NCI-H1694 treated with DMSO at 0.1 percent for 48 hours (cell line): Measurements from ENCODE around the gene MACC1.

ENCODE experiments used
- DNase-seq: peaks from one replicate; lab custom pipeline; 2025; lab: John Stamatoyannopoulos, UW

Gene MACC1, protein sequence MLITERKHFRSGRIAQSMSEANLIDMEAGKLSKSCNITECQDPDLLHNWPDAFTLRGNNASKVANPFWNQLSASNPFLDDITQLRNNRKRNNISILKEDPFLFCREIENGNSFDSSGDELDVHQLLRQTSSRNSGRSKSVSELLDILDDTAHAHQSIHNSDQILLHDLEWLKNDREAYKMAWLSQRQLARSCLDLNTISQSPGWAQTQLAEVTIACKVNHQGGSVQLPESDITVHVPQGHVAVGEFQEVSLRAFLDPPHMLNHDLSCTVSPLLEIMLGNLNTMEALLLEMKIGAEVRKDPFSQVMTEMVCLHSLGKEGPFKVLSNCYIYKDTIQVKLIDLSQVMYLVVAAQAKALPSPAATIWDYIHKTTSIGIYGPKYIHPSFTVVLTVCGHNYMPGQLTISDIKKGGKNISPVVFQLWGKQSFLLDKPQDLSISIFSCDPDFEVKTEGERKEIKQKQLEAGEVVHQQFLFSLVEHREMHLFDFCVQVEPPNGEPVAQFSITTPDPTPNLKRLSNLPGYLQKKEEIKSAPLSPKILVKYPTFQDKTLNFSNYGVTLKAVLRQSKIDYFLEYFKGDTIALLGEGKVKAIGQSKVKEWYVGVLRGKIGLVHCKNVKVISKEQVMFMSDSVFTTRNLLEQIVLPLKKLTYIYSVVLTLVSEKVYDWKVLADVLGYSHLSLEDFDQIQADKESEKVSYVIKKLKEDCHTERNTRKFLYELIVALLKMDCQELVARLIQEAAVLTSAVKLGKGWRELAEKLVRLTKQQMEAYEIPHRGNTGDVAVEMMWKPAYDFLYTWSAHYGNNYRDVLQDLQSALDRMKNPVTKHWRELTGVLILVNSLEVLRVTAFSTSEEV

GRCh38 chr7:20217193-20217948 lies at the start of gene MACC1:
Gene MACC1 (minus strand): TSS chr7:20217384. CDS start chr7:20161862, 55,522 bp downstream.
- no peak for DNase-seq

- DNase-seq, result no peak
Observed at GRCh38 chr7:20264623-20265022, 47.4 kb upstream of the MACC1 start.

- no peak for DNase-seq
Observed at GRCh38 chr7:20260223-20260622, 43.0 kb upstream of the MACC1 start.

GRCh38 chr7:20257212-20257611 lies 40.0 kb upstream of the MACC1 start:
- DNase-seq, result no peak

GRCh38 chr7:20249920-20250319 lies 32.7 kb upstream of the MACC1 start:
- DNase-seq, result no peak

- no peak for DNase-seq
Observed at GRCh38 chr7:20249376-20249775, 32.2 kb upstream of the MACC1 start.

GRCh38 chr7:20246236-20246635 lies 29.1 kb upstream of the MACC1 start:
- no peak for DNase-seq

DNA sequence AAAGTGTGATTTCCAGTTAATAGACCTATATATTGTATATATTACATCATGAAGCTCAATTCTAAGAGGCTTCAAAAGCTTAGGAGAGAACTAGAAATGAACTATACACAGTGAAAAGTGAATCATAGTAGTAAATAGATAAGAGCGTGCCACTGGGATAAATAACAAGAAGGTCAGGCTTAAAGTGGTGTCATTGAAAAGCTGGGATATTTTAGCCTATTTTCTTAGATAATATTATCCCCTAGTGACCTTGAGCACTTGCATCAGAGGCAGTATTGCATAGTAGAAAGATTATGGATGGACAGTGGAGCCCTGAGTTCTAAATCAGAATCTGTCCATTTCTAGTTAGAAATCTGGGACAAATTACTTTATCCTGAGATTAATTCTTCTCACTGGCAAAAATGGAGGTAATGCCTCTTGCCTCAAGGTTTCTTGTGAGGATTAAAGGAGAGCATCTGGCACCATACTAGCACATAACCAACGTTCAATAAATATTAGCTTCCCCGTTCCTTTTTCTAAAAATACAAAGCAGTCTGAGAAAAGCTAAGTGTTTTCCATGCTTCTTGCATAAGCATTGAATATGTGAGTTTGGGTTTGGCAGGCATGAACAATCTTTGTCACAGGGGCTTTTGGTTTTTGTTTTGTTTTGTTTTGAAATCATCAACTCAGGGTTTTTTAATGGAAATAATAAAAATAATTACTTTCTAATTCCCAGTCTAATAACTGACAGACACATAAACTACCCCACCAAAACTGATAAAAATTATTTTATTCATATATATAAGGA lies 27.3 kb upstream of the MACC1 start:
- no peak for DNase-seq

GRCh38 chr7:20241911-20242261 lies 24.7 kb upstream of the MACC1 start:
- no peak for DNase-seq

DNA sequence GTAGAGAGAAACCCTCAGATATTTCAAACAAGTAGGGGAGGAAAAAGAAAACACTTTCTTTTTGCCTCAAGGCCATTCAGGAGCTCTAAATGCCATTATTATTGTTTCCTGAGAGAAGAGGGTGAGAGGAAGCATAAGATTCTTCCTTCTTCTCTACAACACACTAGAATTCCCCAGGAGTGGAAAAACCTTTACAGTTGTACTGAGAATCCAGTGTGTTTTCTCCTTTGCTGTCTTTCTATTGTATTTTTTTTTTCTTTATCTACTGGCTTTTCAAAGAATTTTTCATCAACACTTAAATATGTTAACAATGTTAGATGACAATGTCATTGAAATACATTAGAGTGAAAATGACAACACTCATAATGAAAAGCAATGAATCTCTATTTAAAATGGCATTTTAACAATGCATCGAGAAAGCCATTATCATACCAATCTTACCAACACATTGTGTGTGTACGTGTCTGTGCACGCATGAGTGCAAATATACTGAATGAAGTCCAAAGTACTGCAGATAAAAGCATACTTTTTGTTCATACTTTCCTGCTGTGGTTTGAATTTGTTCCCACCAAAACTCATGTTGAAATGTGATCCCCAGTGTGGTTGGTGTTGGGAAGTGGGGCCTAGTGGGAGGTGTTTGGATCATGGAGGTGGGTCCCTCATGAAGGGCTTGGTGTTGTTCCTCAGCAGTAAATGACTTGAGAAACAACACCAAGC lies 24.2 kb upstream of the MACC1 start:
- DNase-seq, result no peak

GRCh38 chr7:20240080-20240926 lies 23.1 kb upstream of the MACC1 start:
- DNase-seq, result no peak

- DNase-seq, result no peak
Observed at GRCh38 chr7:20238754-20239324, 21.7 kb upstream of the MACC1 start.

DNA sequence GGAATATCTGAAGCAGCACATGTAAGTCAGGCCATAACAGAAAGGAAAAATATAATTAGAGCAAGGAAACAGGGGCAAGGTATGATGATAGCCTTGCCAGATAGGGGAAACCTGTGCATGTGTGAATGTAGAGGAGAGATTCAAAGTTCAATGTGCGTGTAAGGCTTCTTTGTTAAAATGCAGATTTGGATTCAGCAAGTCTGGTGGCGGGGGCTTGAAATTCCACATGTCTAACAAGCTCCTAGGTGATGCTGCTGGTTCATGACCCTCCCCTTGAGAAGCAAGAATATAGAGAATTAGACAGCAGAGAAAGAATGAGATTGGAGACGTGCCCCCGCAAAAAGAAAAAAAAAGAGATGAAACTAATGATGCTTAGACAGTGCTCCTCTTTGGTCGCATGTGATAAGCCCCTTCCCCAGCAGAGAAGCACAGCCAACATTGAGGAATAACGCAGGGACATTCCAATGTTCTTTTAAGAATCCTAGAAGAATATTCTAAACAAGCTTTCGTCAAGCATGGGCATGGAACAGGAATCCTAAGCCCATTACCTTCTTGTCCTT lies 21.1 kb upstream of the MACC1 start:
- DNase-seq, result no peak

GRCh38 chr7:20237464-20238193 lies 20.4 kb upstream of the MACC1 start:
- no peak for DNase-seq

DNA sequence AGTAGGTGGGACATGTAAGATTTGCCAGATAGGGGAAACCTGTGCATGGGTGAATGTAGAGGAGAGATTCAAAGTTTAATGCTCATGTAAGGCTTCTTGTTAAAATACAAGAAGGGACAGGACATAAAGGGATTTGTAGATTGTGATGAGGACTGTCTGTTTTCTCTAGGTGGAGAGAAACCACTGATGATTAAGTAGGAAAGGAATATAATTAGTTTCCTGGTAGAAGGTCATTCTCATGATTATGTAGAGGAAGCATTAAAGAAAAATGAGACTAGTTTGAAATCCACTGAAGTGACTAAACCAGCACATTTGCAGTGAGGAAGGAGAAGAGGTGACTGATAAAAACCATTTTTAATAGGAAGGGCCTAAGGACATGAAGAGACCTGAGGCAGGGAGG lies 19.6 kb upstream of the MACC1 start:
- DNase-seq, result no peak

- no peak for DNase-seq
Observed at GRCh38 chr7:20236043-20236442, 18.9 kb upstream of the MACC1 start.

DNA sequence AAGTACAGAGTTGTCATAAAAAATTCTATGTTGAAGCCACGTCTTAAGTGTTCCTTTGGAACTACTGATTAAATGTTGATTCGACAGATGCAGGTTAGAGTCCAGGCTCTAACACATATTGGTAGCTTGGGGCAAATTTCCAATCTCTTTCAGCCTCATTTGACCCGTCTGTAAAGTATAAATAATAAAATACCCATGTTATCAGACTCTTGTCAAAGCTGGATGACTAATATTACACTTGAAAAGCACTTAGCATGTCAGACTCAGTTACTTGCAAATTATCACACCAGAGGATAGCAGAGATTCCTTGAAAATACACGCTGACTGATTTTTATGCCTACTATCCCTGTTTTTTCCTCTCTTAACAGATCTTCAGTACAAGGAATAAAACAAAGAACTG lies 18.1 kb upstream of the MACC1 start:
- DNase-seq, result no peak

- no peak for DNase-seq
Observed at GRCh38 chr7:20233362-20233761, 16.2 kb upstream of the MACC1 start.

GRCh38 chr7:20232848-20233247 lies 15.7 kb upstream of the MACC1 start:
- no peak for DNase-seq
